BLaER1 treated with 17β-estradiol and CSF1 and Interleukin-3, amounts not matched to agents 10 nM and 100 nM (cell line): ENCODE results near the gene MAP1B.

Experiments
- H3K27ac ChIP-seq, 11 experiments: shearing (Covaris generic); formaldehyde crosslinking; 2 replicates each; pipeline ENCODE4 v1.8.1; 2022
- H3K27me3 ChIP-seq, 11 experiments: shearing (Covaris generic); formaldehyde crosslinking; 2 replicates each; pipeline ENCODE4 v1.8.1; 2022
- H3K36me3 ChIP-seq, 11 experiments: shearing (Covaris generic); formaldehyde crosslinking; 2 replicates each; pipeline ENCODE4 v1.8.1; 2022
- H3K4me1 ChIP-seq, 10 experiments: shearing (Covaris generic); formaldehyde crosslinking; 2 replicates each; pipeline ENCODE4 v1.8.1; 2022
- H3K4me2 ChIP-seq, 11 experiments: shearing (Covaris generic); formaldehyde crosslinking; 2 replicates each; pipeline ENCODE4 v1.8.1; 2022
- H3K4me3 ChIP-seq, 10 experiments: shearing (Covaris generic); formaldehyde crosslinking; 2 replicates each; pipeline ENCODE4 v1.8.1; 2022
- H3K9ac ChIP-seq, 11 experiments: shearing (Covaris generic); formaldehyde crosslinking; 2 replicates each; pipeline ENCODE4 v1.8.1; 2022
- H3K9me3 ChIP-seq, 11 experiments: shearing (Covaris generic); formaldehyde crosslinking; replicated peaks in 1 of 11; 2 replicates each; pipeline ENCODE4 v1.8.1; 2022
- H4K20me1 ChIP-seq, 11 experiments: shearing (Covaris generic); formaldehyde crosslinking; 2 replicates each; pipeline ENCODE4 v1.8.1; 2022
- Cebpa-rat ChIP-seq, 11 experiments: shearing (Covaris generic); IDR thresholded peaks; 2 replicates each; pipeline ENCODE4 v1.8.1; 2022

MAP1B gene

GRCh38 chr5:72147569-72147968 is 40.3 kb downstream of the MAP1B start:
- H3K9ac ChIP-seq, result no peak overlapping the region
- no peaks in the 10 kb centered on the region for H3K27me3 ChIP-seq
- H4K20me1 ChIP-seq, result peaks cover 0 to 12% (median 0%) of the 10 kb centered on the region in 11 experiments; a peak in 4 of 22 replicates
- no peak overlapping the region for H3K4me3 ChIP-seq
- no peaks in the 10 kb centered on the region for H3K9me3 ChIP-seq
- no peak overlapping the region for H3K27ac ChIP-seq
- no peak overlapping the region for H3K4me2 ChIP-seq
- peaks cover 0 to 7% (median 0%) of the 10 kb centered on the region in 10 experiments; a peak in 1 of 20 replicates for H3K4me1 ChIP-seq
- no peak for TF ChIP-seq Cebpa-rat (IDR thresholded peaks at IDR 0.05)
- H3K36me3 ChIP-seq, result peaks cover 0 to 21% (median 4%) of the 10 kb centered on the region in 11 experiments; a peak in 6 of 22 replicates

- Histone ChIP-seq H3K27me3 (no peaks in the 10 kb centered on the region), H3K9me3 (no peaks in the 10 kb centered on the region), H4K20me1 (peaks cover 0 to 14% (median 0%) of the 10 kb centered on the region in 11 experiments; a peak in 3 of 22 replicates), H3K36me3 (peaks cover 0 to 21% (median 4%) of the 10 kb centered on the region in 11 experiments; a peak in 6 of 22 replicates), H3K4me3 (no peak overlapping the region), H3K4me1 (peaks cover 0 to 7% (median 0%) of the 10 kb centered on the region in 10 experiments; a peak in 1 of 20 replicates), H3K9ac (no peak overlapping the region), H3K27ac (no peak overlapping the region), H3K4me2 (no peak overlapping the region)
- no peak for TF ChIP-seq Cebpa-rat (IDR thresholded peaks at IDR 0.05)
Measured at GRCh38 chr5:72149742-72150141, 42.5 kb downstream of the MAP1B start.

- Histone ChIP-seq H3K27me3 (no peaks in the 10 kb centered on the region), H3K9ac (no peak overlapping the region), H3K36me3 (peaks cover 0 to 20% (median 4%) of the 10 kb centered on the region in 11 experiments; a peak in 6 of 22 replicates), H3K4me1 (peaks cover 0 to 7% (median 0%) of the 10 kb centered on the region in 10 experiments; a peak in 1 of 20 replicates), H3K4me3 (no peak overlapping the region), H3K9me3 (no peaks in the 10 kb centered on the region), H4K20me1 (peaks cover 0 to 11% (median 0%) of the 10 kb centered on the region in 11 experiments; a peak in 3 of 22 replicates), H3K27ac (no peak overlapping the region), H3K4me2 (peak overlapping the region in 1 of 11 experiments; percentile 4; a peak in 1 of 22 replicates)
- TF ChIP-seq Cebpa-rat (IDR thresholded peaks at IDR 0.05), result no peak
Measured at GRCh38 chr5:72151169-72151568, 43.9 kb downstream of the MAP1B start.

GRCh38 chr5:72151646-72152045 is 44.4 kb downstream of the MAP1B start:
- TF ChIP-seq Cebpa-rat (IDR thresholded peaks at IDR 0.05), result no peak
- Histone ChIP-seq H4K20me1 (peaks cover 0 to 8% (median 0%) of the 10 kb centered on the region in 11 experiments; a peak in 3 of 22 replicates), H3K9ac (no peak overlapping the region), H3K36me3 (peaks cover 0 to 19% (median 4%) of the 10 kb centered on the region in 11 experiments; a peak in 6 of 22 replicates), H3K4me1 (peaks cover 0 to 7% (median 0%) of the 10 kb centered on the region in 10 experiments; a peak in 1 of 20 replicates), H3K27me3 (no peaks in the 10 kb centered on the region), H3K9me3 (no peaks in the 10 kb centered on the region), H3K4me3 (no peak overlapping the region), H3K27ac (no peak overlapping the region), H3K4me2 (peak overlapping the region in 1 of 11 experiments; percentile 4; a peak in 1 of 22 replicates)

GRCh38 chr5:72152545-72152944 is 45.3 kb downstream of the MAP1B start:
- Histone ChIP-seq H3K4me3 (no peak overlapping the region), H3K4me1 (peaks cover 0 to 7% (median 0%) of the 10 kb centered on the region in 10 experiments; a peak in 1 of 20 replicates), H3K4me2 (no peak overlapping the region), H3K9me3 (no peaks in the 10 kb centered on the region), H4K20me1 (peaks cover 0 to 15% (median 0%) of the 10 kb centered on the region in 11 experiments; a peak in 3 of 22 replicates), H3K9ac (no peak overlapping the region), H3K27ac (no peak overlapping the region), H3K27me3 (no peaks in the 10 kb centered on the region), H3K36me3 (peaks cover 0 to 19% (median 2%) of the 10 kb centered on the region in 11 experiments; a peak in 6 of 22 replicates)
- TF ChIP-seq Cebpa-rat (IDR thresholded peaks at IDR 0.05), result no peak

GRCh38 chr5:72153551-72153950 is 46.3 kb downstream of the MAP1B start:
- Histone ChIP-seq H3K36me3 (peaks cover 0 to 13% (median 0%) of the 10 kb centered on the region in 11 experiments; a peak in 4 of 22 replicates), H3K4me3 (no peak overlapping the region), H3K27ac (no peak overlapping the region), H3K9me3 (no peaks in the 10 kb centered on the region), H3K4me1 (peaks cover 0 to 7% (median 0%) of the 10 kb centered on the region in 10 experiments; a peak in 1 of 20 replicates), H3K27me3 (no peaks in the 10 kb centered on the region), H4K20me1 (peaks cover 0 to 15% (median 0%) of the 10 kb centered on the region in 11 experiments; a peak in 2 of 22 replicates), H3K4me2 (no peak overlapping the region), H3K9ac (no peak overlapping the region)
- no peak for TF ChIP-seq Cebpa-rat (IDR thresholded peaks at IDR 0.05)

GRCh38 chr5:72154076-72154756 is 46.9 kb downstream of the MAP1B start:
- Histone ChIP-seq H3K4me2 (no peak overlapping the region), H3K4me3 (no peak overlapping the region), H3K4me1 (peaks cover 0 to 7% (median 0%) of the 10 kb centered on the region in 10 experiments; a peak in 1 of 20 replicates), H3K36me3 (peaks cover 0 to 11% (median 0%) of the 10 kb centered on the region in 11 experiments; a peak in 2 of 22 replicates), H3K27ac (no peak overlapping the region), H4K20me1 (peaks cover 0 to 15% (median 0%) of the 10 kb centered on the region in 11 experiments; a peak in 2 of 22 replicates), H3K9me3 (no peaks in the 10 kb centered on the region), H3K9ac (no peak overlapping the region), H3K27me3 (no peaks in the 10 kb centered on the region)
- TF ChIP-seq Cebpa-rat (IDR thresholded peaks at IDR 0.05), result no peak

GRCh38 chr5:72156946-72157624 is 49.8 kb downstream of the MAP1B start:
- Histone ChIP-seq H3K27me3 (no peaks in the 10 kb centered on the region), H3K4me3 (no peak overlapping the region), H4K20me1 (peaks cover 0 to 15% (median 0%) of the 10 kb centered on the region in 11 experiments; a peak in 3 of 22 replicates), H3K4me1 (peaks cover 0 to 14% (median 0%) of the 10 kb centered on the region in 10 experiments; a peak in 3 of 20 replicates), H3K9ac (no peak overlapping the region), H3K36me3 (peaks cover 0 to 6% (median 0%) of the 10 kb centered on the region in 11 experiments; a peak in 1 of 22 replicates), H3K27ac (no peak overlapping the region), H3K4me2 (no peak overlapping the region), H3K9me3 (no peaks in the 10 kb centered on the region)
- no peak for TF ChIP-seq Cebpa-rat (IDR thresholded peaks at IDR 0.05)

GRCh38 chr5:72157625-72157962 is 50.3 kb downstream of the MAP1B start:
- no peak overlapping the region for H3K27ac ChIP-seq
- TF ChIP-seq Cebpa-rat (IDR thresholded peaks at IDR 0.05), result no peak
- H3K4me3 ChIP-seq, result no peak overlapping the region
- peaks cover 0 to 2% (median 0%) of the 10 kb centered on the region in 11 experiments; a peak in 1 of 22 replicates for H3K36me3 ChIP-seq
- no peak overlapping the region for H3K9ac ChIP-seq
- H3K27me3 ChIP-seq, result no peaks in the 10 kb centered on the region
- peaks cover 0 to 14% (median 0%) of the 10 kb centered on the region in 10 experiments; a peak in 3 of 20 replicates for H3K4me1 ChIP-seq
- no peaks in the 10 kb centered on the region for H3K9me3 ChIP-seq
- H3K4me2 ChIP-seq, result no peak overlapping the region
- H4K20me1 ChIP-seq, result peaks cover 0 to 15% (median 0%) of the 10 kb centered on the region in 11 experiments; a peak in 3 of 22 replicates
